ENCODE results near the gene HOXC4.
"Not testable (repeated sequence)": the region's sequence is repeated elsewhere in the genome, so short reads cannot be mapped to it uniquely, and the experiment has no call there.

HOXC4 gene

GRCh38 chr12:54071942-54072341 lies 18.3 kb downstream of the HOXC4 start:
- CTCF ChIA-PET: no interaction called here
- DNase-seq (ENCODE audit: low spot score): no peak
- TF ChIP-seq CTCF (conservative IDR thresholded peaks at IDR 0.05; ENCODE audit: low read depth): no peak
- H3K27ac ChIP-seq: no peak overlapping the region
- POLR2A ChIA-PET (ENCODE audit: low non-redundant PET): no interaction called here

GRCh38 chr12:54074308-54074707 lies 20.7 kb downstream of the HOXC4 start:
- ChIA-PET CTCF (no interaction called here), POLR2A (ENCODE audit: low non-redundant PET) (no interaction called here)
- no peak for TF ChIP-seq CTCF (conservative IDR thresholded peaks at IDR 0.05; ENCODE audit: low read depth)

GRCh38 chr12:54075409-54075808 lies 21.8 kb downstream of the HOXC4 start:
- CTCF ChIA-PET: interaction anchor here (0.7 kb wide), 1 partner anchor 18 kb away, joined by 3 read pairs; no protein-coding TSS in a partner anchor
- DNase-seq (ENCODE audit: low spot score): no peak
- TF ChIP-seq CTCF (conservative IDR thresholded peaks at IDR 0.05; ENCODE audit: low read depth): no peak
- POLR2A ChIA-PET (ENCODE audit: low non-redundant PET): no interaction called here
- no peak overlapping the region for H3K27ac ChIP-seq

More at GRCh38 chr12:54074308-54074707, 20.7 kb downstream of the HOXC4 start:
- no peak overlapping the region for H3K27ac ChIP-seq
- no peak for DNase-seq (ENCODE audit: low spot score)

GRCh38 chr12:54075974-54076373 lies 22.3 kb downstream of the HOXC4 start:
- no peak for DNase-seq (ENCODE audit: low spot score)

GRCh38 chr12:54077843-54078242 lies 24.2 kb downstream of the HOXC4 start:
- CTCF ChIA-PET; DNase-seq (ENCODE audit: low spot score); H3K27ac ChIP-seq; POLR2A ChIA-PET (ENCODE audit: low non-redundant PET): not testable (repeated sequence)

More at GRCh38 chr12:54075974-54076373, 22.3 kb downstream of the HOXC4 start:
- POLR2A ChIA-PET (ENCODE audit: low non-redundant PET): no interaction called here
- TF ChIP-seq CTCF (conservative IDR thresholded peaks at IDR 0.05; ENCODE audit: low read depth): no peak
- H3K27ac ChIP-seq: no peak overlapping the region
- CTCF ChIA-PET: no interaction called here

GRCh38 chr12:54079115-54079514 lies 25.5 kb downstream of the HOXC4 start:
- CTCF ChIA-PET: interaction anchor here (0.6 kb wide), 1 partner anchor 113 kb away, joined by 6 read pairs; no protein-coding TSS in a partner anchor
- DNase-seq (ENCODE audit: low spot score); H3K27ac ChIP-seq; POLR2A ChIA-PET (ENCODE audit: low non-redundant PET): not testable (repeated sequence)

GRCh38 chr12:54080008-54080924 lies 26.6 kb downstream of the HOXC4 start:
- POLR2A ChIA-PET (ENCODE audit: low non-redundant PET); H3K27ac ChIP-seq; CTCF ChIA-PET; DNase-seq (ENCODE audit: low spot score): not testable (repeated sequence)

- CTCF ChIA-PET; POLR2A ChIA-PET (ENCODE audit: low non-redundant PET); DNase-seq (ENCODE audit: low spot score); H3K27ac ChIP-seq: not testable (repeated sequence)
Observed at GRCh38 chr12:54081053-54081514, 27.4 kb downstream of the HOXC4 start.

- CTCF ChIA-PET: interaction anchor here (0.9 kb wide), 1 partner anchor 110 kb away, joined by 3 read pairs; no protein-coding TSS in a partner anchor
- H3K27ac ChIP-seq; DNase-seq (ENCODE audit: low spot score); POLR2A ChIA-PET (ENCODE audit: low non-redundant PET): not testable (repeated sequence)
Observed at GRCh38 chr12:54081581-54082396, 28.2 kb downstream of the HOXC4 start.

Measured in RWPE1 (cell line).